GM12878 (cell line): ENCODE results near the gene FAM53B. TPM values are rescaled to one million over a fixed set of nuclear protein-coding genes. Genes with fewer than 3 reads are reported as not detected.
A peak's percentile ranks its signal among the peaks of the same experiment; 100 is the strongest.

Experiments
- ATF3 ChIP-seq: IDR thresholded peaks from 2 replicates; pipeline ENCODE4 v1.6.1; 2011; ENCODE audit warnings: low read depth, mild to moderate bottlenecking, low read length, moderate library complexity, borderline replicate concordance; ENCODE audit errors: extremely low read depth
- BHLHE40 ChIP-seq, 2 experiments: fragments of 450-650 bp in 1 of 2; IDR thresholded peaks; 2 replicates each; pipeline ENCODE4 v1.6.1; 2011 to 2017; ENCODE audit warnings: low read depth in 2 of 2, borderline replicate concordance in 1 of 2, improper control_type of control experiment in 1 of 2, low read length in 1 of 2, mild to moderate bottlenecking in 1 of 2
- CEBPZ ChIP-seq: fragments of 150-350 bp; IDR thresholded peaks from 2 replicates; pipeline ENCODE4 v1.6.1; 2016; ENCODE audit warnings: low read depth, low read length
- EGR1 ChIP-seq, 2 experiments: IDR thresholded peaks; 1 replicate in 1 of 2; 2 replicates in 1 of 2; pipeline ENCODE4 v1.6.1; 2011 to 2012; ENCODE audit warnings: low read depth in 2 of 2, low read length in 2 of 2, borderline replicate concordance in 1 of 2, mild to moderate bottlenecking in 1 of 2, moderate library complexity in 1 of 2
- HCFC1 ChIP-seq: fragments of 150-350 bp; IDR thresholded peaks from 2 replicates; pipeline ENCODE4 v1.6.1; 2014; ENCODE audit warnings: low read length
- IKZF1 ChIP-seq: fragments of 450-650 bp; conservative IDR thresholded peaks from 2 replicates; pipeline ENCODE4 v1.6.1; 2017; ENCODE audit warnings: antibody characterized with exemption, mild to moderate bottlenecking
- MTA2 ChIP-seq: fragments of 450-650 bp; IDR thresholded peaks from 2 replicates; pipeline ENCODE4 v1.6.1; 2016; ENCODE audit warnings: low read depth, mild to moderate bottlenecking, moderate library complexity
- NR2C1 ChIP-seq: fragments of 450-650 bp; IDR thresholded peaks from 2 replicates; pipeline ENCODE4 v1.6.1; 2017; ENCODE audit warnings: antibody characterized with exemption, mild to moderate bottlenecking, moderate library complexity
- TBL1XR1 ChIP-seq: IDR thresholded peaks from 2 replicates; pipeline ENCODE4 v1.6.1; 2012; ENCODE audit warnings: low read depth, low read length, improper control_type of control experiment
- polyA plus RNA-seq, 11 experiments: library from polyadenylated mRNA; depleted of rRNA in 4 of 11; unstranded in 6 of 11; stranded (reverse) in 5 of 11; fragments of >200 nt; fragmentation: Nextera tagmentation in 4 of 11; fragmentation: Illumina TruSeq in 1 of 11; extraction: Ambion mirVana in 4 of 11; extraction: Trizol in 1 of 11; gene quantifications; 1 replicate in 1 of 11; 2 replicates in 10 of 11; pipeline versions ENCODE4 v1.2.1 to v1.2.3, GENCODE V29; 2011 to 2016; ENCODE audit warnings: inconsistent platforms in 2 of 11, missing spikeins in 2 of 11, low read depth in 1 of 11
- total RNA-seq, 4 experiments: library from RNA; depleted of rRNA in 3 of 4; stranded (reverse); fragments of >200 nt in 3 of 4; fragmentation: Illumina TruSeq in 1 of 4; extraction: Trizol in 1 of 4; gene quantifications; 2 replicates each; pipeline versions ENCODE4 v1.2.1 to v1.2.3, GENCODE V29; 2013 to 2021

FAM53B gene
- total and polyA plus RNA-seq, 10 of the 15 experiments (the other 5 are each of a cell fraction or from before 2014, with no cell fraction given): 0.05 to 26.3 (median 8.1) TPM

GRCh38 chr10:124722798-124723783 lies 21.1 kb downstream of the FAM53B start (continued):
- TF ChIP-seq MTA2 (peak; percentile 81), ATF3 (no peak), HCFC1 (no peak), TBL1XR1 (peak; percentile 30; the same call in 1 of the 2 replicates), CEBPZ (no peak), IKZF1 (peak; percentile 82), BHLHE40 (IDR thresholded peaks at IDR 0.05; ENCODE audit: borderline replicate concordance in 1 of 2, low read depth in 2 of 2, low read length in 1 of 2) (peak; percentile 58 to 70; a peak in 3 of 4 replicates), EGR1 (IDR thresholded peaks at IDR 0.05; ENCODE audit: borderline replicate concordance in 1 of 2, low read depth in 2 of 2, low read length in 2 of 2) (0 out of 3 replicates have a peak, but pooled peaks of 1 of the 2 experiments have one; percentile 38), NR2C1 (no peak)
- TF ChIP-seq, all 136 proteins: peak for 43
